ENCODE data around the gene IQSEC3. TPM values are rescaled to one million over a fixed set of nuclear protein-coding genes. Genes with fewer than 3 reads are reported as not detected.
"Not testable (repeated sequence)": the region's sequence is repeated elsewhere in the genome, so short reads cannot be mapped to it uniquely, and the experiment has no call there.

The IQSEC3 gene
- total RNA-seq, 1 donor, result 0.36 TPM

DNA sequence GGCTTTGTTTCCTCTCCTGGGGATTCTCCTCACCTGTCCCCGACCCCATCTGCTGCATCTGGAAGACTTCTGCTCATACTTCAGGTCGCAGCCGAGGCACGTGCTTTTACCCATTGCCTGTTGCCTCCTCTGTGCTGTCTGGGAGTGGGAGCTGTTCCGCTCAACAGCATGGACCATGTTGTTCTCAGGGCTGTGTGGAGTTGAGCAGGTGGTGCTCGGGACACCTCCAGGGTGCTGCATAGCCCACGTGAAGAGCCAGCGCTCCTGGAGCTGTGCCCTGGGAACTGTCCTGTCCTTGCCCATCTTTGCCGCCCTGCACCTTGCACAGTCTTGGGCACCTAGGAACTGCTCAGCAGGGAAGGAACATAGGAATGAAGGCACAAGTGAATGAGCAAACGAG is 62.4 kb downstream of the IQSEC3 start:
- Histone ChIP-seq H3K4me3 (ENCODE audit: insufficient read depth, low read length) (no peak overlapping the region), H3K4me1 (ENCODE audit: insufficient read depth, low read length) (no peaks in the 10 kb centered on the region), H3K9me3 (ENCODE audit: low read depth, low read length) (no peaks in the 10 kb centered on the region), H3K4me2 (ENCODE audit: insufficient read depth, low read length) (no peak overlapping the region), H3K36me3 (ENCODE audit: insufficient read depth, low read length) (no peaks in the 10 kb centered on the region), H3K27ac (ENCODE audit: low read depth, low read length) (no peak overlapping the region), H3K27me3 (ENCODE audit: insufficient read depth, low read length) (peaks cover 26% of the 10 kb centered on the region), H3K79me2 (ENCODE audit: insufficient read depth, low read length) (no peaks in the 10 kb centered on the region), H4K20me1 (ENCODE audit: insufficient read depth, low read length) (no peaks in the 10 kb centered on the region), H2AFZ (ENCODE audit: low read length) (no peak overlapping the region)
- TF ChIP-seq CTCF (IDR thresholded peaks at IDR 0.05; ENCODE audit: extremely low read depth, low read depth, low read length), result no peak
- DNase-seq (ENCODE audit: insufficient read length, low spot score, missing footprints), result no peak

GRCh38 chr12:130519-130918 is 64.0 kb downstream of the IQSEC3 start:
- H4K20me1 ChIP-seq (ENCODE audit: insufficient read depth, low read length), result no peaks in the 10 kb centered on the region
- no peaks in the 10 kb centered on the region for H3K4me1 ChIP-seq (ENCODE audit: insufficient read depth, low read length)
- H3K4me3 ChIP-seq (ENCODE audit: insufficient read depth, low read length), result no peak overlapping the region
- H3K36me3 ChIP-seq (ENCODE audit: insufficient read depth, low read length), result no peaks in the 10 kb centered on the region
- peak; percentile 54 for DNase-seq (ENCODE audit: insufficient read length, low spot score, missing footprints)
- H3K27ac ChIP-seq (ENCODE audit: low read depth, low read length), result no peak overlapping the region
- H3K79me2 ChIP-seq (ENCODE audit: insufficient read depth, low read length), result no peaks in the 10 kb centered on the region
- no peak for TF ChIP-seq CTCF (IDR thresholded peaks at IDR 0.05; ENCODE audit: extremely low read depth, low read depth, low read length)
- H2AFZ ChIP-seq (ENCODE audit: low read length), result no peak overlapping the region
- no peaks in the 10 kb centered on the region for H3K9me3 ChIP-seq (ENCODE audit: low read depth, low read length)
- no peak overlapping the region for H3K4me2 ChIP-seq (ENCODE audit: insufficient read depth, low read length)
- peaks cover 17% of the 10 kb centered on the region for H3K27me3 ChIP-seq (ENCODE audit: insufficient read depth, low read length)

DNA sequence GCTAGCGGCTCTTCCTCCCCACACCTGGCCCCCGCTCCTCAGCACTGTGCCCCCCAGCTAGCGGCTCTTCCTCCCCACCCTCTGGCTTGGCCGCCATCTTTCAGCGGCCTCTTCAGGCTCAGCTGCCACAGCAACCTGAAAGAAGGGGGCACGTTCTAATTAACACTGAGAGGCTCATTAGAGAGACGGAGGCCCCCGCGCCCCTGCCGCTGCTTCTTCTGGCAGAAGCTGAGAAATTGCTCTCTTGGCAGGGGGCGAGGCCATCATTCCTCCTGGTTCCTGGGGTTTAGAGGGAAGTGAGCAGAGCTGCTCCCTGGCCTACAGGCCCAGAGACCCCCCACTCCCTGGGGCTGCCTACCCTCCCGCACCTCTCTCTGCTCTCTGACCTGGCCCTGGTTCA is 64.4 kb downstream of the IQSEC3 start:
- Histone ChIP-seq H2AFZ (ENCODE audit: low read length) (no peak overlapping the region), H3K36me3 (ENCODE audit: insufficient read depth, low read length) (no peaks in the 10 kb centered on the region), H3K79me2 (ENCODE audit: insufficient read depth, low read length) (no peaks in the 10 kb centered on the region), H3K9me3 (ENCODE audit: low read depth, low read length) (no peaks in the 10 kb centered on the region), H3K4me3 (ENCODE audit: insufficient read depth, low read length) (no peak overlapping the region), H3K4me1 (ENCODE audit: insufficient read depth, low read length) (no peaks in the 10 kb centered on the region), H4K20me1 (ENCODE audit: insufficient read depth, low read length) (no peaks in the 10 kb centered on the region), H3K27me3 (ENCODE audit: insufficient read depth, low read length) (peaks cover 19% of the 10 kb centered on the region), H3K27ac (ENCODE audit: low read depth, low read length) (no peak overlapping the region), H3K4me2 (ENCODE audit: insufficient read depth, low read length) (no peak overlapping the region)
- DNase-seq (ENCODE audit: insufficient read length, low spot score, missing footprints), result peak; percentile 23
- TF ChIP-seq CTCF (IDR thresholded peaks at IDR 0.05; ENCODE audit: extremely low read depth, low read depth, low read length), result no peak

DNA sequence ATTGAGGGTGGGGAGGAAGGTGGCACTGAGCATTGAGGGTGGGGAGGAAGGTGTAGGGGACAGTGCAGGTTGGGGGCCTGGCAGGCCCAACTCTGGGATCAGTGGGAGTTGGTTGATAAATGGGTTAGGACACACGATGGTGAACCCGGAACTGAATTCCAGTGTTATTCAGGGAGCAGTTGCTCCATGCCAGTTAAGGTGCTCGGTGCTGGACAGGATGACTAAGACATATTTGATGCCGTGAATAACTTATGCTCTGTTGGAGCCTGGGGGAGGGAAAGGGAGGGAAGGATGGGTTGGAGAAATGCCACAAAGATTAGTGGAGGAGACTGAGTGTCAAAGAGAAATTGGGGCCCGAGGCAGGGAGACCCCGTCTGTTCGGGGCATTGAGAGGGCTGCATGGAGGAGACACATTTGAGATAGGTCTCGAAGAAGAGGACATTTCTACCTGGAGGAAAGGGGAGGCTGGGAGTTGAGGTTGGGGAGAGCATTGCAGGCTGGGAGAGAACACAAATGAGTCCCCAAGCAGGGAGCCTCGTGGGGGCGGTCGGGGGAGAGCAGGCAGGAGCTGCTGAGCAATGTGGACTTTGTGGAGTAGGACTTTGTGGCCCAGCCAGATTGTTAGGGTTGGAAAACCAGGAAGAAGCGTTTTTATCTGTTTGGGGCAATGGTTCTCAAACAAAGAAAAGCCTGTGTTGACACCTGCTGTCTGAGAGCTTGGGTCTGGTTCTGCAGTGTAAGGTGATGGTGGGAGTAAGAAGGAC is 65.3 kb downstream of the IQSEC3 start:
- no peaks in the 10 kb centered on the region for H3K36me3 ChIP-seq (ENCODE audit: insufficient read depth, low read length)
- no peak overlapping the region for H3K27ac ChIP-seq (ENCODE audit: low read depth, low read length)
- no peaks in the 10 kb centered on the region for H3K9me3 ChIP-seq (ENCODE audit: low read depth, low read length)
- H4K20me1 ChIP-seq (ENCODE audit: insufficient read depth, low read length), result no peaks in the 10 kb centered on the region
- no peak overlapping the region for H3K4me3 ChIP-seq (ENCODE audit: insufficient read depth, low read length)
- no peak overlapping the region for H2AFZ ChIP-seq (ENCODE audit: low read length)
- H3K4me2 ChIP-seq (ENCODE audit: insufficient read depth, low read length), result no peak overlapping the region
- H3K27me3 ChIP-seq (ENCODE audit: insufficient read depth, low read length), result peaks cover 22% of the 10 kb centered on the region
- DNase-seq (ENCODE audit: insufficient read length, low spot score, missing footprints), result peak; percentile 71
- H3K4me1 ChIP-seq (ENCODE audit: insufficient read depth, low read length), result no peaks in the 10 kb centered on the region
- no peaks in the 10 kb centered on the region for H3K79me2 ChIP-seq (ENCODE audit: insufficient read depth, low read length)
- TF ChIP-seq CTCF (IDR thresholded peaks at IDR 0.05; ENCODE audit: extremely low read depth, low read depth, low read length), result no peak

DNA sequence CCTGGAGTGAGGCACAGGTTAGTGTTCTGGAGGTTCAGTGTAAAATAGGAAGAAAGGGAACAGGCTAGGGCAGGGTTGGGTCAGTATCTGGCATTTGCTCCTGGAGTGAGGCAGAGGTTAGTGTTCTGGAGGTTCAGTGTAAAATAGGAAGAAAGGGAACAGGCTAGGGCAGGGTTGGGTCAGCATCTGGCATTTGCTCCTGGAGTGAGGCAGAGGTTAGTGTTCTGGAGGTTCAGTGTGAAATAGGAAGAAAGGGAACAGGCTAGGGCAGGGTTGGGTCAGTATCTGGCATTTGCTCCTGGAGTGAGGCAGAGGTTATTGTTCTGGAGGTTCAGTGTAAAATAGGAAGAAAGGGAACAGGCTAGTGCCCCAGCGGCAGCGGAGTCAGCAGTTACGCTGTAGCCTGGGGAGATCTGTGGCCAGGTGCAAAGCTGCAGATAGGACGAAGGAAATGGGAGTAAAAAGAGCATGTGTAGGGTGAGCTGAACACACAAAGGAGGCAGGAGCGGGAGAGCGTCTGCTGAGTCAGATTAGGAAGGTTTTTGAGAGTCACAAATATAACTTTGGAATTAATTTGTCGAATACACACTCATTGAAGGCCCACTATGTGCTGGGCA is 67.2 kb downstream of the IQSEC3 start:
- H3K79me2 ChIP-seq (ENCODE audit: insufficient read depth, low read length); H3K36me3 ChIP-seq (ENCODE audit: insufficient read depth, low read length); H2AFZ ChIP-seq (ENCODE audit: low read length); H3K4me2 ChIP-seq (ENCODE audit: insufficient read depth, low read length); H3K27ac ChIP-seq (ENCODE audit: low read depth, low read length); H4K20me1 ChIP-seq (ENCODE audit: insufficient read depth, low read length); H3K9me3 ChIP-seq (ENCODE audit: low read depth, low read length); H3K4me1 ChIP-seq (ENCODE audit: insufficient read depth, low read length); DNase-seq (ENCODE audit: insufficient read length, low spot score, missing footprints); H3K4me3 ChIP-seq (ENCODE audit: insufficient read depth, low read length): not testable (repeated sequence)
- H3K27me3 ChIP-seq (ENCODE audit: insufficient read depth, low read length), result peaks cover 24% of the 10 kb centered on the region

Data from osteoblast (primary cell).